DOHH2 (cell line): ENCODE data around the gene FANK1.

Experiments
- H3F3A ChIP-seq: fragments of 200-600 bp; sonication (generic), shearing (Covaris generic); 2 replicates; pipeline ENCODE4 v1.6.0; 2016; ENCODE audit warnings: antibody characterized with exemption, mild to moderate bottlenecking; ENCODE audit not compliant: control insufficient read depth, insufficient read depth
- H3K27ac ChIP-seq: fragments of 200-600 bp; sonication (generic); 2 replicates; pipeline ENCODE4 v1.5.1; 2014; ENCODE audit warnings: low read depth, mild to moderate bottlenecking, low read length, moderate library complexity
- H3K27me3 ChIP-seq: fragments of 200-600 bp; sonication (generic); 2 replicates; pipeline ENCODE4 v1.6.1; 2014; ENCODE audit warnings: mild to moderate bottlenecking, low read length, mixed read lengths; ENCODE audit not compliant: control insufficient read depth
- H3K36me3 ChIP-seq: fragments of 200-600 bp; sonication (generic); 2 replicates; pipeline ENCODE4 v1.6.1; 2014; ENCODE audit warnings: mild to moderate bottlenecking, low read length, moderate library complexity, mixed read lengths; ENCODE audit not compliant: control insufficient read depth
- H3K4me1 ChIP-seq: fragments of 200-600 bp; sonication (generic); 2 replicates; pipeline ENCODE4 v1.6.1; 2014; ENCODE audit warnings: mild to moderate bottlenecking, low read length, mixed read lengths; ENCODE audit not compliant: control insufficient read depth
- H3K4me2 ChIP-seq: fragments of 200-600 bp; sonication (generic); 2 replicates; pipeline ENCODE4 v1.6.0; 2014; ENCODE audit warnings: mild to moderate bottlenecking, low read length, moderate library complexity
- H3K4me3 ChIP-seq: fragments of 200-600 bp; sonication (generic); 2 replicates; pipeline ENCODE4 v1.5.1; 2014; ENCODE audit warnings: mild to moderate bottlenecking, low read length, mixed read lengths
- H3K79me2 ChIP-seq: fragments of 200-600 bp; sonication (generic); 2 replicates; pipeline ENCODE4 v1.6.1; 2014; ENCODE audit warnings: mild to moderate bottlenecking, low read length, mixed read lengths; ENCODE audit not compliant: control insufficient read depth
- H3K9me2 ChIP-seq: fragments of 200-600 bp; sonication (generic); replicated peaks from 2 replicates; pipeline ENCODE4 v1.6.1; 2014; ENCODE audit warnings: mild to moderate bottlenecking, low read length, mixed read lengths; ENCODE audit not compliant: control insufficient read depth
- H3K9me3 ChIP-seq: fragments of 200-600 bp; sonication (generic); 2 replicates; pipeline ENCODE4 v1.6.1; 2014; ENCODE audit warnings: antibody characterized with exemption, low read length, mixed read lengths; ENCODE audit not compliant: control insufficient read depth, insufficient read depth
- H4K20me1 ChIP-seq: fragments of 200-600 bp; sonication (generic); 2 replicates; pipeline ENCODE4 v1.6.0; 2014; ENCODE audit warnings: low read depth, mild to moderate bottlenecking, antibody characterized with exemption, low read length, moderate library complexity; ENCODE audit not compliant: control insufficient read depth, insufficient read depth
- CTCF ChIP-seq: fragments of 200-600 bp; sonication (generic); IDR thresholded peaks from one replicate; pipeline ENCODE4 v1.5.1; 2014; ENCODE audit warnings: antibody characterized with exemption, mild to moderate bottlenecking, low read depth, low read length; ENCODE audit not compliant: poor library complexity, severe bottlenecking
- EZH2phosphoT487 ChIP-seq: fragments of 200-600 bp; sonication (generic); IDR thresholded peaks from 2 replicates; pipeline ENCODE4 v1.6.1; 2017; ENCODE audit warnings: borderline replicate concordance, mild to moderate bottlenecking, antibody characterized with exemption, low read length, moderate library complexity, mixed read lengths

Gene FANK1

GRCh38 chr10:126013489-126014281 is 117.3 kb downstream of the FANK1 start:
- Histone ChIP-seq H3K27ac (no peak overlapping the region), H3K4me3 (no peak overlapping the region), H3K27me3 (no peaks in the 10 kb centered on the region), H3K4me2 (no peak overlapping the region), H3K79me2 (no peaks in the 10 kb centered on the region), H3K9me3 (no peaks in the 10 kb centered on the region), H3K36me3 (no peaks in the 10 kb centered on the region), H3K9me2 (no peaks in the 10 kb centered on the region), H3K4me1 (no peaks in the 10 kb centered on the region), H3F3A (no peaks in the 10 kb centered on the region), H4K20me1 (no peaks in the 10 kb centered on the region)
- TF ChIP-seq EZH2phosphoT487 (no peak), CTCF (no peak)

DNA sequence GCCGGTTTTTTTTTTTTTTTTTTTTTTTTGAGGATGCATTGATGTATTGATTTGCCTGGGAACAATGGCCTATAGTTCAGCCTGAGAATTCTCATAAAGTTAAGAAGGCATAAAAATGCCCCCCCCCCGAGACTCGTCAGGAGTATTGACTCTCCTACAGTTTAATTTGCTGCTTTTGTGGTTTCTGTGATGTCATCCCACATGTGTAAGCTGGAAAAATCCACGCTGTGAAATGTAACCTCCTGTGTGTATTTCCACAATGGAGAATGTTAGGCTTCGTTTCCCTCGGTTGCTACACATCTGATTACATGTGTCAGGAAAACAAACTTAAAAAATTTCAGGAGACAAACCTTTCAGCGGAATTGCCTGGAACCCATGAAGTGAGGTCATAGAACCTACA is 117.9 kb downstream of the FANK1 start:
- Histone ChIP-seq H4K20me1 (no peaks in the 10 kb centered on the region), H3K4me1 (no peaks in the 10 kb centered on the region), H3K79me2 (no peaks in the 10 kb centered on the region), H3K9me3 (no peaks in the 10 kb centered on the region), H3F3A (no peaks in the 10 kb centered on the region), H3K4me3 (no peak overlapping the region), H3K27me3 (no peaks in the 10 kb centered on the region), H3K9me2 (no peaks in the 10 kb centered on the region), H3K27ac (no peak overlapping the region), H3K36me3 (no peaks in the 10 kb centered on the region), H3K4me2 (no peak overlapping the region)
- no peak for TF ChIP-seq EZH2phosphoT487
- no peak for TF ChIP-seq CTCF

GRCh38 chr10:126015413-126015812 is 119.0 kb downstream of the FANK1 start:
- no peak overlapping the region for H3K4me3 ChIP-seq
- TF ChIP-seq EZH2phosphoT487 (no peak), CTCF (no peak)
- no peaks in the 10 kb centered on the region for H3K9me2 ChIP-seq
- no peaks in the 10 kb centered on the region for H3K4me1 ChIP-seq
- no peaks in the 10 kb centered on the region for H3K36me3 ChIP-seq
- H4K20me1 ChIP-seq = no peaks in the 10 kb centered on the region
- no peaks in the 10 kb centered on the region for H3K27me3 ChIP-seq
- no peak overlapping the region for H3K27ac ChIP-seq
- H3F3A ChIP-seq = no peaks in the 10 kb centered on the region
- H3K4me2 ChIP-seq = no peak overlapping the region
- no peaks in the 10 kb centered on the region for H3K79me2 ChIP-seq
- H3K9me3 ChIP-seq = no peaks in the 10 kb centered on the region
